GM19455 (cell line): Measurements from ENCODE around the gene URM1.

Experiments used
- ATAC-seq: cut with Tn5 transposase; IDR thresholded peaks from one replicate; pipeline ENCODE4 v1.9.1; 2021; ENCODE audit not compliant: unreplicated experiment

The URM1 gene

DNA sequence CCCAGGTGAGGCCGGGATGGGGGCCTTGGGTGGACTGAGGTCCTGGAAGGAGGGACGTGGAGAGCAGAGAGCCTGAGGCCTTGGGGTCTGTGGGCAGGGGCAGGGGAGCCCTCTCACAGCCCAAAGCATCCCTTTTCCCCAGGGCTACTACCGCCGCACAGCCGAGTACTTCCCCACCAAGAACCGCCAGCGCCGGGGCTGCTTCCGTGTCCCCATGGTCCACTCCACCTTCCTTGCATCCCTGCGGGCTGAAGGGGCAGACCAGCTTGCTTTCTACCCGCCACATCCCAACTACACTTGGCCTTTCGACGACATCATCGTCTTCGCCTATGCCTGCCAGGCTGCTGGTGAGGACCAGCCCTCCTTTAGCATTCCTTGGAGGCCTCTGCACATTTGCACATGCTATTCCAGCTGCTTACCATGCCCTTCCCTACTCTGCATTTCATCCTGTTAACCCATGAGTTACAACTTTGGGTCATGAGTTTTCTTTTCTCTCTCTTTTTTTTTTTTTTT is 53.1 kb downstream of the URM1 start:
- no peak for ATAC-seq

- ATAC-seq, result no peak
These were observed 57.7 kb downstream of the URM1 start for GRCh38 chr9:128428644-128429512.

- ATAC-seq, result no peak
These were observed 58.4 kb downstream of the URM1 start for GRCh38 chr9:128429513-128430086.

GRCh38 chr9:128431207-128431606 is 60.0 kb downstream of the URM1 start:
- no peak for ATAC-seq

DNA sequence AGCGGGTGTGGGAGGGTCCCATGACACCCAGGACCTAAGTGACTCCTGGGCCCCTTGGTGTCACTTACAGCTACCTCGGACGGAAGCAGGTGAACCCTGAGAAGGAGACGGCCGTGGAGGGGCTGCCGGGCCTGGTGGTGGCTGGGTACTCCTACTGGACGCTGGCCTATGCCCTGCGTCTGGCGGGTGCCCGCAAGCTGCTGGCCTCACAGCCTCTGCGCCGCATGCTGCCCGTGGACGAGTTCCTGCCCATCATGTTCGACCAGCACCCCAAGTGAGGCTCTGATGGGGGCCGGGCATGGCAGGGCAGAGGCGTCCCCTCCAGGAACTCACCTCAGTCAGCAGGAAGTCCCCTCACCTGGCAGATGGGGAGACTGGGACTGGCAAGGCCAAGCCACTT is 63.2 kb downstream of the URM1 start:
- ATAC-seq, result no peak

- no peak for ATAC-seq
These were observed 64.4 kb downstream of the URM1 start for GRCh38 chr9:128435611-128436010.

GRCh38 chr9:128438343-128439109 is 67.4 kb downstream of the URM1 start:
- no peak for ATAC-seq

DNA sequence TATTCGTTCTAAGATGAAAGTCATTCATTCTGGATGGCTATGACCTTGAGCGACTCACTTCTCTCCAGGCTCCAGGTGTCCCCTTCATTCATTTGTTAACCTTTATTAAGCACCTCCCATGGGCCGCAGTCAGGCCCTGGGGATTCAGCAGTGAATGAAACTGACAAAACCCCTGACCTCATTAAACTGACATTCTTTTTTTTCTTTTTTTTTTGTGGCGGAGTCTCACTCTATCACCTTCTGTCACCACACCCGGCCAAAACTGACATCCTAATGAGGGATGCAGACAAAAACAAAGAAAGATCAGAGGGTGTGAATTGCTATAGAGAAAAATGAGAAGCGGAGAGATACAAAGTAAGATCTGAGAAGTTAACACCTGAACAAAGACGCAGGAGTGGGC is 68.1 kb downstream of the URM1 start:
- ATAC-seq, result no peak
